AG10803 (cell line): ENCODE data around the gene TACC3.

Source experiments
- DNase-seq: peaks from one replicate; pipeline ENCODE4 v3.0.0; 2010; ENCODE audit warnings: low read depth
- H3K4me3 ChIP-seq: 2 replicates; pipeline ENCODE4 v1.5.1; 2011; ENCODE audit warnings: mild to moderate bottlenecking, low read length, control low read depth
- CTCF ChIP-seq: conservative IDR thresholded peaks from 2 replicates; pipeline ENCODE4 v1.5.1; 2011; ENCODE audit warnings: mild to moderate bottlenecking, low read length, control low read depth, inconsistent platforms

The TACC3 gene

GRCh38 chr4:1743551-1743950 lies 22.2 kb downstream of the TACC3 start:
- DNase-seq: no peak
- H3K4me3 ChIP-seq: no peak overlapping the region
- no peak for TF ChIP-seq CTCF

DNA sequence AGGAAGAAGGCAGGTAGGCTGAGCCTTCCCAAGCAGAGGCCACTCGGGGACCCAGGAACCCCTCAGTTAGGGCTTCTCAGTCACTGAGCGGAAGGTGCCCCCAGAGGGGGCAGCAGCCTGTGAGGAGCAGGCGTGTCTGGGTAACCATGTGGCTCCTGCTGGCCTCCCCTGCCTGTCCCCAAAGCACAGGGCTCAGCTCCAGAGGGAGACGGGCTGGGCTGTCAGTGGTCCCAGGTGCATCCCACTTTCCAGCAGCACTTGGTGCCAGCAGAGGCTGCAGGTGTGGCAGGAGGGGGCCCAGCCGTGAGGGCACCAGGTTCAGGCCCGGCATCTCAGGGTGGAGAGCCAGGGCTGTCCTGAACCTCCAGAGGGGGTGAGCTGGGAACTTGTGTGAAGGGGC lies 22.7 kb downstream of the TACC3 start:
- DNase-seq: no peak
- TF ChIP-seq CTCF: no peak

DNA sequence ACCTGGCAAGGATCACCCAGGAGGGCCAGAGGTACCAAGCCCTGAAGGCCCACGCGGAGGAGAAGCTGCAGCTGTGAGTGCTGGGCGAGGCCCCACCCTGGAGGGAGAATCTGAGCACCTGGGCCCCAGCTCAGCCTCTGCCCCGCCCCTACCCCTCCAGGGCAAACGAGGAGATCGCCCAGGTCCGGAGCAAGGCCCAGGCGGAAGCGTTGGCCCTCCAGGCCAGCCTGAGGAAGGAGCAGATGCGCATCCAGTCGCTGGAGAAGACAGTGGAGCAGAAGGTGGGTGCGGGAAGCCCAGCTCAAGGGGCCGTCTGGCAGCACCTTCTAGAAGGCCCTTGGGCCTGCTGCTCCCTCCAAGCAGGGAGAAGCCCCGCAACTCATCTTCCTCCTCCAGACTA lies 23.2 kb downstream of the TACC3 start:
- H3K4me3 ChIP-seq: no peak overlapping the region
- no peak for DNase-seq
- TF ChIP-seq CTCF: no peak

More for the DNA sequence above, 22.7 kb downstream of the TACC3 start:
- H3K4me3 ChIP-seq: no peak overlapping the region

DNA sequence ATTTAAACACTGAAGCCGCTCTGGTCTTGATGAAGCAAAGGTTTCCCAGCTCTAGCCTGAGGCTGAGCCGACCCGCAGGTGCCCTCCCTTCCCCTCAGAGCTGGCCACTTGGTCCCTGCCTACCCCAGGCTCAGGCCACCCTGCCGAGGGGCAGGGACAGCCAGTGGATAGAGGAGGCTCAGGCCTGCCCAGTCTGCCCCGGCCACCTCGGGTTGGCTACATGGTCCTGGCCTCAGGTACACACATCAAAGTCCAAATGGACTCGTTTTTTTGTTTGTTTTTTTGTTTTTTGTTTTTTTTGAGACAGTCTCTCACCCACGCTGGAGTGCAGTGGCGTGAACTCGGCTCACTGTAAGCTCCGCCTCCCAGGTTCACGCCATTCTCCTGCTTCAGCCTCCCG lies 23.8 kb downstream of the TACC3 start:
- TF ChIP-seq CTCF: no peak

GRCh38 chr4:1745697-1746096 lies 24.4 kb downstream of the TACC3 start:
- H3K4me3 ChIP-seq: no peak overlapping the region
- no peak for TF ChIP-seq CTCF
- DNase-seq: no peak

More for the DNA sequence above, 23.8 kb downstream of the TACC3 start:
- no peak for DNase-seq
- no peak overlapping the region for H3K4me3 ChIP-seq

DNA sequence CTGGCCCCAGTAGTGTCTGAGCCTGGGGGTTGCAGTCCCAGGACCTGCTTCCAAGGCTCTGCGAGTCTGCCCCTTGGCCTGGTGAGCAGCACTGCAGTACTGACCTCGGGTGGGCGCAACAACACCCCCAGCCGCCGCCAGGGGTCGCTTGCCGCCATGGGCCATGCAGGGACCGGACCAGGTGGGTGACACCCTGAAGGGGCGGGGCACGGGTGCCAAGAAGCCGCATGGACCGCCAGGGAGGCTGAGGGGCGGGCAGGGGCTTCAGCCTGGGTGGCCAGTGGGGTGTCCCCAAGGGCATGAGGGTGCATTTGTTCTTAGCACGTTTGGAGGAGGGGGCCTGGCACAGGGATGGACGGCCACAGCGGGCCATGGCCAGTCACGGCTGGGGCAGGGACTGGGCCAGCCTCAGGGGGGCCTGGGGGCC lies 25.0 kb downstream of the TACC3 start:
- DNase-seq: peak; percentile 53
- H3K4me3 ChIP-seq: no peak overlapping the region
- peak; percentile 66 for TF ChIP-seq CTCF

GRCh38 chr4:1746919-1747602 lies 25.7 kb downstream of the TACC3 start:
- TF ChIP-seq CTCF: no peak
- no peak for DNase-seq
- H3K4me3 ChIP-seq: no peak overlapping the region
